Middle frontal gyrus (tissue), 1 donor: ENCODE data around the gene VPS39.

Experiments used
- DNase-seq: peaks from one replicate; pipeline ENCODE4 v3.0.0-alpha.2; 2015; ENCODE audit warnings: low spot score; ENCODE audit errors: extremely low spot score

VPS39 gene

DNA sequence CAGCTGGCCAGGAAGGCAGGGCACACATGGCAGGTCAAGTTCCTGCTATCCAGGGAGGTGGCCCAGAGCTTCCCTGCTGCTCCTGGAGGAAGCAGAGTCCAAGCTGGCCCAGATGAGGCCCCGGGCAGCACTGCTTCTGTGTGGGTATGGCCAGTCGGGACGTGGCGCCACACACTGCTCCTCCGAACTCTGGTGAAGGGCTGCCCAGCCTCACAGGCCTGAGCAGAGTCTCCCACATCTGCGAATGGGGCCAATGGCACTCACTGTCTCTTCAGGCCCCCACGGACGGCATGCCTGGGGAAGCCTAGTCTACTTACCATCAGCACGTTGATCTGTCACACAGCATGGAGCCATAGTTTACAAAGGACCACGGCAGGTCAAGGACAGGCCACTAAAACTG is 49.2 kb downstream of the VPS39 start:
- DNase-seq: no peak

DNA sequence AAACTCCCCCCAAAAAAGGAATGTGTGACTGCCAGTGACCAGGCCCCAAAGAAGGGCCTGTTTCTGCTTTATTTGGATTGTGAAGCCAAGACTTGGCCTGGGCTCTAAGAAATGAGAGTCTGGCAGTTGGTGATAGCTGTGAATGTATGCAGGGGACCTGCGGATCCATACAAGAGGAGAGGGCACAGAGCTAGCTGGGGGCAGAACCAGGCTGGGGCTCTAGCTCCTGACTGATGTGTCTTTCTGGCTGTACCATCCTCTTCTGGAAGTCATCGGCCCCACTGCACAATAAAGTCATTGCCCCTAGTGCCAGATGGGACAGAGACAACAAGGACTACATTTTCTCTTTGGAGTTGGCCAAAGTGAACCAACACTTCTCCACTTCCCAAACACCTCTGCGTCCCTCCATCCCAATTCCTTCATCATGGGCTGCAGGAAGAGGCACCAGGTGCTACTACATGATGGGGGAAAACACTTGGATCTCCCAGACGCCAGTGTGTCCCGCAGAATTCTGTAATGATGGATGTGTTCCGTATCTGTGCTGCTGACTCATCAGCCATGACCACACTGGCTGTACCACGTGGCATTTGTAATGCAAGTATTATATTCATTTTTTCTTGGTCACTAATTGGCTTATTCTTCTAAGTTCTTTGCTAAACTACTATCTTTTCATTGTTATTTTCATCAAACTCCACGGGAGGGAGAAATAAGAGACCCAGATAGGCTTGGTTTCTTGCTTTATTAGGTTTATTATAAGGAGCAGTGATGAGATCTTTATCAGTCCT is 49.9 kb downstream of the VPS39 start:
- no peak for DNase-seq

DNA sequence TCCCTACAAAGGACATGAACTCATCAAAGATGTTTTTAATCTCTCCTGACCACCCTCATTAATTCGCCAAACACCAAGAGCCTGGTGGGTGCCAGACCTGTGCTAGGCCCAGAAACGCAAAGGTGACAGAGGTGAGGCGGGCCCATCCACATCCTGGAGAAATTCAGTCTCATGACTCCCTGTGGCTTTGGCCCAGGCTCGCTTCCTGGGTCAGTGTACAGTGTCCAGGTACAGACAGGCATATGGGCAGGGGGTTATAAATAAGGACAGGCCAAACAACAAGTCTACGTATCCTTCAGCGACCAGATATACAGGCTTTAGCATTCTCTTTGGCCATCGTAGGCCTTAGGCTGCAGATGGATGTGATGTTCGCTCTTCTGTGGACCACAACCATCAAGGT is 50.7 kb downstream of the VPS39 start:
- DNase-seq: no peak

DNA sequence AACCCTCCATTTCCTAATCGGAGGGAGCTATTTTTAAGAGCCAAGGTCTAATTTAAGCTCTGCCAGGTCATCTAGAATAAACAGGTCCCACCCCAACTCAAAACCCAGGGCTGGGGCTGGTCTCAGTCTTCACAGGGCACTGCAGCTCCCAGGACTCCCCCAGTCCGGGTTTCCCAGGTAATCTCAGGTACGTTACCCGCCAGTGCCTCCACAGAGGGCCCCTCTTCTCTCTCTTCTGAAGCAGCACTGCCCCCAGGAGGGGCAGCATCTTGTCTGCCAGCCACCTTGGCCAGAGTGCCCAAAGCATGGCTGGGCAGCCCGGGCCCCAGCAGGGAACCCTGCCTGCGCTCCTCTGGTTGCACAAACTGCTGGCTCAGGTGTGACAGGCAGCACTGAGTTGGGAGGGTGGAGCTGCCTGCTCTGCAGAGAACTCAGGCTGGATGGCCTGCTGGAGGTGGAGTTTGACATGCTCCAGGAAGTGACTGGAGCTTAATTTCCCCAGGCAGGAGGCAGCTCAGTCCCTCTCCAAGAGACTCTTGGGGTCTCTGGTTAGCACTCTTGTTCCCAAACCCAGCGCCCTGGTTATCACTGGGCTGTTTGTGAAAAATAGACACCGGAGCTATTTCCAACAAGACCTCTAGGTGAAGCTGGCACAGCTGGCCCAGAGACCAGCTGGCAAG is 51.7 kb downstream of the VPS39 start, which contains the start of gene PLA2G4F:
Gene PLA2G4F (minus strand): TSS at position 394 of the 680 bp plus-strand sequence. CDS start 87 bp downstream, at position 307.
- DNase-seq: no peak

GRCh38 chr15:42155546-42156242 is 52.4 kb downstream of the VPS39 start:
- DNase-seq: no peak

- no peak for DNase-seq
These were observed 53.1 kb downstream of the VPS39 start for GRCh38 chr15:42154956-42155355.

GRCh38 chr15:42154212-42154941 is 53.7 kb downstream of the VPS39 start:
- DNase-seq: no peak

DNA sequence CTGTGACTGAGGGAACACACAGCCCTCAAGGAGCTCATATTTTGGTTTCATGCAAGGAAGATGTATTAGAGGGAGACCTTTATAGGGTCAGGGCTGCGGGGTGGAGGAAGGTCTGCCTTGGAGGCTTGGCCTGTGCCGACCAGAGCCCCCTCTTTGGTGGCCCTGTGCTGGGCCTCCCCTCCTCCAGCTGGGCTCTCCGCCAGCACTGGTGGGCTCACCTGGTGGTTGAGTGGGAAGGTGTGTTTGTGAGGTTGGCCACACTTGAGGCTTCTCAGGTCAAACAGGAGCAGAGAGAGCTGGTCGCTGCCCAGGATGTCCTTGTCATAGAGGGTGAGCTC is 54.3 kb downstream of the VPS39 start:
- DNase-seq: no peak

- no peak for DNase-seq
These were observed 55.0 kb downstream of the VPS39 start for GRCh38 chr15:42152921-42153698.

DNA sequence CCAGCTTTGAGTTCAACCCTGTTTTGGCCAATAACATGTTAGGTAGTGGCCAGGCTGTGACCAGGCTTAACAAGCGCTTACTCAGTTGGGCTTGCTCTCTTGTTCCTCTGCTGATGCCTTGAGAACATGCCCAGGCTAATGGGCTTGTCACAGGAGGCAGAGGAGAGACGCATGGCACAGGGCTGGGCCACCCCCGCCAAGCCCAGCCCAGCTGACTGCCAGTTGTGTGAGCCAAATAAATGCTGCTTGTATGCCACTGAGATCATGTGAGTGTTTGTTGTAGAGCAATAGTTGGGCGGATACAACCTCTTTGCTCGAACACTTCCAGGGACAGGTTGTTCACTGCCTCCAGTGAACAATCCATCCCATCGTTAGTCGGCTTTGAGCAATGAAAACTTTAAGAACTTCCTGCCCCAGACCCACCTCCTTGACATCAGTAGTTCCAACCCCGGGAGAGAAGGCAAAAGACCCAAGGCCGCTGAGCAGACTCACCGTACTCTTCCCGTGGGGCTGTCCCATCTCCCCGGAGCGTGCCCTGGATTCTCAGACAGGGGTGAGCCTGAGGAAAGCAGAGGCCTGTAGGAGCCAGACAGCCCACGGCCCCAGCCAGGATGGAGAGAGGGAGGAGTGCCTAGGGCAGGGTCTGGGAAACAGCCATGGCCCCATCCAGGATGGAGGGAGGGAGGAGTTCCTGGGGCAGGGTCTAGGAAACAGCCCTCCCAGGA is 55.7 kb downstream of the VPS39 start:
- DNase-seq: no peak

GRCh38 chr15:42151736-42152135 is 56.4 kb downstream of the VPS39 start:
- DNase-seq: no peak

GRCh38 chr15:42151141-42151561 is 57.0 kb downstream of the VPS39 start:
- no peak for DNase-seq

GRCh38 chr15:42150219-42150970 is 57.7 kb downstream of the VPS39 start:
- DNase-seq: no peak

DNA sequence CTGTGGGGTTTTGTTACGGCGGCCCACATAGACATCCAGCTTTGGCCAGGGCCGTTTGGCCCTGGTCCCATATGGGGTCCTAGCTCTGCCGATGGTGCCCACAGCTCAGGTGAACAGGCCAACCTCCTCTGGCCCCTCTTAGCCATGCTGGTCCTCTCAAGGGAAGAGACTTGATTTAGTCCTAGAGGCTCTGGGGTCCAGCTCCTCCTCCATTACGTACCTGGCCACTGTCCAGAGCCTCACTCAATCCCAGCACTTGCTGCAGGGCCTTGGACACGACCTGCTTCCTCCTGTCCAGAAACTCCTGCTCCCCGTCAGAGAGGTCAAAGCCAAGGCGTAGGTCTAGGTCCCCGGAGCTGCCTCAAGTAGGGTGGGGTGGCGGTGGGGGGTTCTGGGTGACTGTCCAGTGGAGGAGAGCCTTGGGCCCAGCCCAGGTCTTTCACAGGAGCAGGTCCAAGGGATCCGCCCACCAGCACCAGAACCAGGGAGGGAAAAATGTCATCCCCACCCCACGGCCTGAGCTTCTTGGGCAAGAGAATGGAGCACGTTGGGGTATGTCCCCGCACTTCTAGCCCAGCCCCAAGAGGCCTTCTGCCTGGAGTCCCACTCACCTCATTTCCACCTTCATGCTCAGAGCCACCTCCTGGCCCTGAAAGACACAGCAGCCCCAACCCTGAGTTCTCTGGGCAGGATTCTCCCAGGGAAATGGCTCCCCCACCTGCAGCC is 58.4 kb downstream of the VPS39 start:
- no peak for DNase-seq

GRCh38 chr15:42148808-42149492 is 59.2 kb downstream of the VPS39 start:
- no peak for DNase-seq

GRCh38 chr15:42147431-42147735 is 60.7 kb downstream of the VPS39 start:
- DNase-seq: no peak

DNA sequence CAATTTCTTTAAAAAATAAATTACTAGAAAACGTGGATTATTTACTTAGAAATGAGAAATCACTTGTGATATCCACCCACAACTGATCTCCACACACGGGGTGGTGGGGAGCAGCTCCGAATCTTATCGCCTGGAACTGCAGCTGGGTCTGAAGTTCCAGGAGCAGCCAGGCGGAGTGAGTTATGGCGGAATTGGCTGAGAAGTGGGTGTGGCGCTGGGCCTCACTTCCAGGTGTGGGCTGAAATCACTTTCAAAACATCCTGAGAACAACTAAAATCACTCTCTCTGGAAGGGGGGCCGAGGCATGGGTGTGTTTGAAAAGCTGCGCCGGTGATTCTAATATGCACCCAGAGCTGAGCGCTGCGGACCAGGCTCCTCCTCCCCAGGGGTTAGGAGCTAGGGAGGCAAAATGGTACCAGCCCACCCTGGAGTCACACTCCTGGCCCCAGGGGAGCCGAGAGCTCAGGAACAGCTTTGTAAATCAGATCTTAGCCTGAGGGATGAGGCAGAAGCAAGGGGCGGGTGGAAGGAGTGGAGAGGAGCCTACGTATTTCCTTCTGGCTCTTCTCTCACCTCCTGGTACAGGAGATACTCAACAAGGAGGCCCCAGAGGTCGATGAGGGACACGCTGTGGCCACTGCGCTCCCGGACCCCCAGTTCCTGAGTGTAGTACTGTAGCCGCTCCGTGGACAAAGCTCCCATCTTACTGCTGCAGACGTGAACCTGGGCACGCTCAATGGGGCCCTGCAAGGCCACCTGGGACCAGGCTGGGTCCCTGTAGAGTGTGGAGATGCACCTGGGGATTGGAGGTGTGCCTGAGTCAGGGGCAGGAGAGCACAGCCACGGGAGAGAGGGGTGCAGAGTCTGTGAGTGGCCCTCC is 61.3 kb downstream of the VPS39 start:
- DNase-seq: no peak
